ENCODE results near the gene RPL19.

The RPL19 gene

GRCh38 chr17:39197380-39198185 lies 2.5 kb upstream of the RPL19 start, which contains the start of gene CACNB1:
TSS of gene CACNB1 (minus strand) at chr17:39197669. CDS start at chr17:39197495, 174 bp downstream.
- peak; percentile 31 to 62 for DNase-seq (ENCODE audit: low read depth in 2 of 2)

- no peak for DNase-seq (ENCODE audit: low read depth in 2 of 2)
These were observed 1.9 kb upstream of the RPL19 start for GRCh38 chr17:39198186-39198566.

GRCh38 chr17:39199820-39200069 lies 338 bp upstream of the RPL19 start:
- peak; percentile 84 to 92 for DNase-seq (ENCODE audit: low read depth in 2 of 2)

- no peak for DNase-seq (ENCODE audit: low read depth in 2 of 2)
These were observed 951 bp downstream of the RPL19 start for GRCh38 chr17:39200957-39201510.

- DNase-seq (ENCODE audit: low read depth in 2 of 2) = no peak
These were observed 4.2 kb downstream of the RPL19 start for GRCh38 chr17:39204245-39204644.

GRCh38 chr17:39205112-39205526 lies 5.0 kb downstream of the RPL19 start:
- no peak for DNase-seq (ENCODE audit: low read depth in 2 of 2)

GRCh38 chr17:39208136-39208535 lies 8.1 kb downstream of the RPL19 start:
- DNase-seq (ENCODE audit: low read depth in 2 of 2) = no peak

GRCh38 chr17:39208893-39209292 lies 8.8 kb downstream of the RPL19 start:
- DNase-seq (ENCODE audit: low read depth in 2 of 2) = no peak

- DNase-seq (ENCODE audit: low read depth in 2 of 2) = peak; percentile 72 to 90
These were observed 9.4 kb downstream of the RPL19 start for GRCh38 chr17:39209317-39210092.

- DNase-seq (ENCODE audit: low read depth in 2 of 2) = no peak
These were observed 10.0 kb downstream of the RPL19 start for GRCh38 chr17:39210093-39210434.

GRCh38 chr17:39212195-39212810 lies 12.2 kb downstream of the RPL19 start:
- no peak for DNase-seq (ENCODE audit: low read depth in 2 of 2)

GRCh38 chr17:39212841-39213480 lies 12.9 kb downstream of the RPL19 start:
- DNase-seq (ENCODE audit: low read depth in 2 of 2) = no peak

- no peak for DNase-seq (ENCODE audit: low read depth in 2 of 2)
These were observed 13.8 kb downstream of the RPL19 start for GRCh38 chr17:39213852-39214251.

- DNase-seq (ENCODE audit: low read depth in 2 of 2) = no peak
These were observed 17.8 kb downstream of the RPL19 start for GRCh38 chr17:39217734-39218369.

- DNase-seq (ENCODE audit: low read depth in 2 of 2) = no peak
These were observed 18.8 kb downstream of the RPL19 start for GRCh38 chr17:39218906-39219305.

GRCh38 chr17:39219647-39220154 lies 19.6 kb downstream of the RPL19 start:
- no peak for DNase-seq (ENCODE audit: low read depth in 2 of 2)

- no peak for DNase-seq (ENCODE audit: low read depth in 2 of 2)
These were observed 21.5 kb downstream of the RPL19 start for GRCh38 chr17:39221572-39221971.

- no peak for DNase-seq (ENCODE audit: low read depth in 2 of 2)
These were observed 22.1 kb downstream of the RPL19 start for GRCh38 chr17:39222151-39222550.

GRCh38 chr17:39222866-39223834 lies 23.1 kb downstream of the RPL19 start:
- DNase-seq (ENCODE audit: low read depth in 2 of 2) = no peak
